ENCODE data around the gene MAPK8IP3. TPM values are rescaled to one million over a fixed set of nuclear protein-coding genes. Genes with fewer than 3 reads are reported as not detected.

MAPK8IP3 gene
- total and polyA plus RNA-seq, 9 of the 15 experiments (the other 6 are each of a cell fraction or from before 2014, with no cell fraction given), result 0.17 to 58.7 (median 16.7) TPM

DNA sequence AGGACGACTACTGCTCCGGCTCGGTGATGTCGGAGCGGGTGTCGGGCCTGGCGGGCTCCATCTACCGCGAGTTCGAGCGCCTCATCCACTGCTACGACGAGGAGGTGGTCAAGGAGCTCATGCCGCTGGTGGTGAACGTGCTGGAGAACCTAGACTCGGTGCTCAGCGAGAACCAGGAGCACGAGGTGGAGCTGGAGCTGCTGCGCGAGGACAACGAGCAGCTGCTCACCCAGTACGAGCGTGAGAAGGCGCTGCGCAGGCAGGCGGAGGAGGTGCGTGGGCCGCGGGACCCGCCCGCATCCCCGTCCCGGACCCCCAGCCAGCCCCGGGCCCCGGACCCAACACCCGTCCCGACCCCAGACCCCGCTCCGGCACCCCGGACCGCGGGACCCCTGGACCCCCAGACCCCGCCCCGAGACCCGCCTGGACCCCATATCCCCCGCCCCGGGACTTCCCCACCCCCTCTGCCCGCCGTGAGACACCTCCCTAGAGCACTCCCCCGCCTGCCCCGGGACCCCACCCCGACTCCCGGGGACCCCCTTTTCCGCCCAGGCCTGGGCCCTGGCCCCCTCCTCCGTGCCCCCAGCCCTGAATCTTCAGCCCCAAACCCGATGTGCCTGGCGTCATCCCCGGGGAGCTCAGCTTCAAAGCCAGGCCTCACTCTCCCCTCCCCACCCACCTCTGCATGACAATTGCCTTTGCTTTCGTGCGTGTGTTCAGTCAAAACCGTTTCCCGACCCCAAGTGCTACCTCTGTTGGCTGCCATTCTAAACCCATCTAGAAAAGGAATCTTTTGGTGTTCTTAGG is 594 bp downstream of the MAPK8IP3 start (continued):
- TF ChIP-seq, protein P1, sequence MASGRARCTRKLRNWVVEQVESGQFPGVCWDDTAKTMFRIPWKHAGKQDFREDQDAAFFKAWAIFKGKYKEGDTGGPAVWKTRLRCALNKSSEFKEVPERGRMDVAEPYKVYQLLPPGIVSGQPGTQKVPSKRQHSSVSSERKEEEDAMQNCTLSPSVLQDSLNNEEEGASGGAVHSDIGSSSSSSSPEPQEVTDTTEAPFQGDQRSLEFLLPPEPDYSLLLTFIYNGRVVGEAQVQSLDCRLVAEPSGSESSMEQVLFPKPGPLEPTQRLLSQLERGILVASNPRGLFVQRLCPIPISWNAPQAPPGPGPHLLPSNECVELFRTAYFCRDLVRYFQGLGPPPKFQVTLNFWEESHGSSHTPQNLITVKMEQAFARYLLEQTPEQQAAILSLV (tag; IDR thresholded peaks at IDR 0.05), result no peak
- TF ChIP-seq BRD4 (IDR thresholded peaks at IDR 0.05), result no peak
- no peak for TF ChIP-seq SNAPC5 (CRISPR knock-in tag; IDR thresholded peaks at IDR 0.05)
- TF ChIP-seq MAFF (IDR thresholded peaks at IDR 0.05; ENCODE audit: low read length), result no peak
- no peak for TF ChIP-seq ETS1 (conservative IDR thresholded peaks at IDR 0.05; ENCODE audit: control insufficient read depth, low read depth, low read length)
- TF ChIP-seq, protein P2, sequence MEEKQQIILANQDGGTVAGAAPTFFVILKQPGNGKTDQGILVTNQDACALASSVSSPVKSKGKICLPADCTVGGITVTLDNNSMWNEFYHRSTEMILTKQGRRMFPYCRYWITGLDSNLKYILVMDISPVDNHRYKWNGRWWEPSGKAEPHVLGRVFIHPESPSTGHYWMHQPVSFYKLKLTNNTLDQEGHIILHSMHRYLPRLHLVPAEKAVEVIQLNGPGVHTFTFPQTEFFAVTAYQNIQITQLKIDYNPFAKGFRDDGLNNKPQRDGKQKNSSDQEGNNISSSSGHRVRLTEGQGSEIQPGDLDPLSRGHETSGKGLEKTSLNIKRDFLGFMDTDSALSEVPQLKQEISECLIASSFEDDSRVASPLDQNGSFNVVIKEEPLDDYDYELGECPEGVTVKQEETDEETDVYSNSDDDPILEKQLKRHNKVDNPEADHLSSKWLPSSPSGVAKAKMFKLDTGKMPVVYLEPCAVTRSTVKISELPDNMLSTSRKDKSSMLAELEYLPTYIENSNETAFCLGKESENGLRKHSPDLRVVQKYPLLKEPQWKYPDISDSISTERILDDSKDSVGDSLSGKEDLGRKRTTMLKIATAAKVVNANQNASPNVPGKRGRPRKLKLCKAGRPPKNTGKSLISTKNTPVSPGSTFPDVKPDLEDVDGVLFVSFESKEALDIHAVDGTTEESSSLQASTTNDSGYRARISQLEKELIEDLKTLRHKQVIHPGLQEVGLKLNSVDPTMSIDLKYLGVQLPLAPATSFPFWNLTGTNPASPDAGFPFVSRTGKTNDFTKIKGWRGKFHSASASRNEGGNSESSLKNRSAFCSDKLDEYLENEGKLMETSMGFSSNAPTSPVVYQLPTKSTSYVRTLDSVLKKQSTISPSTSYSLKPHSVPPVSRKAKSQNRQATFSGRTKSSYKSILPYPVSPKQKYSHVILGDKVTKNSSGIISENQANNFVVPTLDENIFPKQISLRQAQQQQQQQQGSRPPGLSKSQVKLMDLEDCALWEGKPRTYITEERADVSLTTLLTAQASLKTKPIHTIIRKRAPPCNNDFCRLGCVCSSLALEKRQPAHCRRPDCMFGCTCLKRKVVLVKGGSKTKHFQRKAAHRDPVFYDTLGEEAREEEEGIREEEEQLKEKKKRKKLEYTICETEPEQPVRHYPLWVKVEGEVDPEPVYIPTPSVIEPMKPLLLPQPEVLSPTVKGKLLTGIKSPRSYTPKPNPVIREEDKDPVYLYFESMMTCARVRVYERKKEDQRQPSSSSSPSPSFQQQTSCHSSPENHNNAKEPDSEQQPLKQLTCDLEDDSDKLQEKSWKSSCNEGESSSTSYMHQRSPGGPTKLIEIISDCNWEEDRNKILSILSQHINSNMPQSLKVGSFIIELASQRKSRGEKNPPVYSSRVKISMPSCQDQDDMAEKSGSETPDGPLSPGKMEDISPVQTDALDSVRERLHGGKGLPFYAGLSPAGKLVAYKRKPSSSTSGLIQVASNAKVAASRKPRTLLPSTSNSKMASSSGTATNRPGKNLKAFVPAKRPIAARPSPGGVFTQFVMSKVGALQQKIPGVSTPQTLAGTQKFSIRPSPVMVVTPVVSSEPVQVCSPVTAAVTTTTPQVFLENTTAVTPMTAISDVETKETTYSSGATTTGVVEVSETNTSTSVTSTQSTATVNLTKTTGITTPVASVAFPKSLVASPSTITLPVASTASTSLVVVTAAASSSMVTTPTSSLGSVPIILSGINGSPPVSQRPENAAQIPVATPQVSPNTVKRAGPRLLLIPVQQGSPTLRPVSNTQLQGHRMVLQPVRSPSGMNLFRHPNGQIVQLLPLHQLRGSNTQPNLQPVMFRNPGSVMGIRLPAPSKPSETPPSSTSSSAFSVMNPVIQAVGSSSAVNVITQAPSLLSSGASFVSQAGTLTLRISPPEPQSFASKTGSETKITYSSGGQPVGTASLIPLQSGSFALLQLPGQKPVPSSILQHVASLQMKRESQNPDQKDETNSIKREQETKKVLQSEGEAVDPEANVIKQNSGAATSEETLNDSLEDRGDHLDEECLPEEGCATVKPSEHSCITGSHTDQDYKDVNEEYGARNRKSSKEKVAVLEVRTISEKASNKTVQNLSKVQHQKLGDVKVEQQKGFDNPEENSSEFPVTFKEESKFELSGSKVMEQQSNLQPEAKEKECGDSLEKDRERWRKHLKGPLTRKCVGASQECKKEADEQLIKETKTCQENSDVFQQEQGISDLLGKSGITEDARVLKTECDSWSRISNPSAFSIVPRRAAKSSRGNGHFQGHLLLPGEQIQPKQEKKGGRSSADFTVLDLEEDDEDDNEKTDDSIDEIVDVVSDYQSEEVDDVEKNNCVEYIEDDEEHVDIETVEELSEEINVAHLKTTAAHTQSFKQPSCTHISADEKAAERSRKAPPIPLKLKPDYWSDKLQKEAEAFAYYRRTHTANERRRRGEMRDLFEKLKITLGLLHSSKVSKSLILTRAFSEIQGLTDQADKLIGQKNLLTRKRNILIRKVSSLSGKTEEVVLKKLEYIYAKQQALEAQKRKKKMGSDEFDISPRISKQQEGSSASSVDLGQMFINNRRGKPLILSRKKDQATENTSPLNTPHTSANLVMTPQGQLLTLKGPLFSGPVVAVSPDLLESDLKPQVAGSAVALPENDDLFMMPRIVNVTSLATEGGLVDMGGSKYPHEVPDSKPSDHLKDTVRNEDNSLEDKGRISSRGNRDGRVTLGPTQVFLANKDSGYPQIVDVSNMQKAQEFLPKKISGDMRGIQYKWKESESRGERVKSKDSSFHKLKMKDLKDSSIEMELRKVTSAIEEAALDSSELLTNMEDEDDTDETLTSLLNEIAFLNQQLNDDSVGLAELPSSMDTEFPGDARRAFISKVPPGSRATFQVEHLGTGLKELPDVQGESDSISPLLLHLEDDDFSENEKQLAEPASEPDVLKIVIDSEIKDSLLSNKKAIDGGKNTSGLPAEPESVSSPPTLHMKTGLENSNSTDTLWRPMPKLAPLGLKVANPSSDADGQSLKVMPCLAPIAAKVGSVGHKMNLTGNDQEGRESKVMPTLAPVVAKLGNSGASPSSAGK (IDR thresholded peaks at IDR 0.05), result peak; percentile 86
- peak; percentile 49; the same call in 1 of the 2 replicates for TF ChIP-seq ERF (CRISPR knock-in tag; IDR thresholded peaks at IDR 0.05)
- no peak for TF ChIP-seq GABPB1 (CRISPR knock-in tag; IDR thresholded peaks at IDR 0.05)
- TF ChIP-seq TOE1 (IDR thresholded peaks at IDR 0.05; ENCODE audit: borderline replicate concordance), result no peak
- TF ChIP-seq TOE1 (CRISPR knock-in tag; IDR thresholded peaks at IDR 0.05; ENCODE audit: borderline replicate concordance, low read depth), result no peak
- TF ChIP-seq KAT8 (IDR thresholded peaks at IDR 0.05; ENCODE audit: low read depth), result no peak
- TF ChIP-seq CHD2 (IDR thresholded peaks at IDR 0.05; ENCODE audit: low read depth, low read length), result no peak
- TF ChIP-seq HDAC6 (IDR thresholded peaks at IDR 0.05; ENCODE audit: low read depth, low read length), result no peak
- TF ChIP-seq ZNF134 (CRISPR knock-in tag; conservative IDR thresholded peaks at IDR 0.05), result no peak
